Measurements from ENCODE around the gene KANK2.

DNA sequence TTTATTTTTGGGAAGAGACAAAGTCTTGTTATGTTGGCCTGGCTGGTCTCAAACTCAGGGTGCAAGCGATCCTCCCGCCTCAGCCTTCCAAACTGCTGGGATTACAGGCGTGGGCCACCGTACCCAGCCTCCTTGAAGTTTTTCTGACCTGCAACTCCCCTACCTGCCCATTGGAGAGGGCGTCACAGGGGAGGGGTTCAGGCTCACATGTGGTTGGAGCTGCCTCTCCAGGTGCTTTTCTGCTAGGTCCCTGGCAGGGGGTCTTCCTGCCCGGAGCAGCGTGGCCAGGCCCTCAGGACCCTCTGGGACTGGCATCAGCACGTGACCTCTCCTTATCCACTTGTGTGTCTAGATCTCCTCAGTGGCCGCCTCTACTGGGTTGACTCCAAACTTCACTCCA, 80.8 kb downstream of the KANK2 start:
- TF ChIP-seq POLR2A (IDR thresholded peaks at IDR 0.05; ENCODE audit: low read depth, low read length), result no peak
- no peak for TF ChIP-seq TAF1 (IDR thresholded peaks at IDR 0.05; ENCODE audit: low read depth, low read length)
- no peak for TF ChIP-seq POLR2AphosphoS5 (IDR thresholded peaks at IDR 0.05; ENCODE audit: low read depth, low read length)
- no peak for TF ChIP-seq SPI1 (IDR thresholded peaks at IDR 0.05; ENCODE audit: low read depth, low read length)

All from GM12891 (cell line).